Neutrophil (primary cell): Measurements from ENCODE around the gene MYO1C.

Experiments used
- H3K27ac ChIP-seq: fragments of 200-600 bp; sonication (generic); 2 replicates; pipeline ENCODE4 v1.5.1; 2016; ENCODE audit warnings: mild to moderate bottlenecking, moderate library complexity
- H3K27me3 ChIP-seq: fragments of 200-600 bp; sonication (generic); 2 replicates; pipeline ENCODE4 v1.6.0; 2016; ENCODE audit warnings: mild to moderate bottlenecking
- H3K36me3 ChIP-seq: fragments of 200-600 bp; sonication (generic); 2 replicates; pipeline ENCODE4 v1.5.1; 2017
- H3K4me1 ChIP-seq, 2 experiments: fragments of 200-600 bp in 1 of 2; sonication (generic) in 1 of 2; 1 replicate in 1 of 2; 2 replicates in 1 of 2; pipeline versions ENCODE4 v1.5.1 to v1.6.1; 2013 to 2016; ENCODE audit warnings: low read depth in 1 of 2, low read length in 1 of 2, mild to moderate bottlenecking in 1 of 2, moderate library complexity in 1 of 2; ENCODE audit not compliant: control insufficient read depth in 1 of 2, insufficient read depth in 1 of 2
- H3K4me3 ChIP-seq, 2 experiments: fragments of 200-600 bp in 1 of 2; sonication (generic) in 1 of 2; 1 replicate in 1 of 2; 2 replicates in 1 of 2; pipeline ENCODE4 v1.5.1; 2013 to 2016; ENCODE audit warnings: low read depth in 1 of 2, low read length in 1 of 2, mild to moderate bottlenecking in 1 of 2, moderate library complexity in 1 of 2
- H3K9me3 ChIP-seq: fragments of 200-600 bp; sonication (generic); 2 replicates; pipeline ENCODE4 v1.5.1; 2016
- CTCF ChIP-seq: fragments of 200-600 bp; sonication (generic); IDR thresholded peaks from 2 replicates; pipeline ENCODE4 v1.5.1; 2016; ENCODE audit warnings: antibody characterized with exemption

The MYO1C gene

DNA sequence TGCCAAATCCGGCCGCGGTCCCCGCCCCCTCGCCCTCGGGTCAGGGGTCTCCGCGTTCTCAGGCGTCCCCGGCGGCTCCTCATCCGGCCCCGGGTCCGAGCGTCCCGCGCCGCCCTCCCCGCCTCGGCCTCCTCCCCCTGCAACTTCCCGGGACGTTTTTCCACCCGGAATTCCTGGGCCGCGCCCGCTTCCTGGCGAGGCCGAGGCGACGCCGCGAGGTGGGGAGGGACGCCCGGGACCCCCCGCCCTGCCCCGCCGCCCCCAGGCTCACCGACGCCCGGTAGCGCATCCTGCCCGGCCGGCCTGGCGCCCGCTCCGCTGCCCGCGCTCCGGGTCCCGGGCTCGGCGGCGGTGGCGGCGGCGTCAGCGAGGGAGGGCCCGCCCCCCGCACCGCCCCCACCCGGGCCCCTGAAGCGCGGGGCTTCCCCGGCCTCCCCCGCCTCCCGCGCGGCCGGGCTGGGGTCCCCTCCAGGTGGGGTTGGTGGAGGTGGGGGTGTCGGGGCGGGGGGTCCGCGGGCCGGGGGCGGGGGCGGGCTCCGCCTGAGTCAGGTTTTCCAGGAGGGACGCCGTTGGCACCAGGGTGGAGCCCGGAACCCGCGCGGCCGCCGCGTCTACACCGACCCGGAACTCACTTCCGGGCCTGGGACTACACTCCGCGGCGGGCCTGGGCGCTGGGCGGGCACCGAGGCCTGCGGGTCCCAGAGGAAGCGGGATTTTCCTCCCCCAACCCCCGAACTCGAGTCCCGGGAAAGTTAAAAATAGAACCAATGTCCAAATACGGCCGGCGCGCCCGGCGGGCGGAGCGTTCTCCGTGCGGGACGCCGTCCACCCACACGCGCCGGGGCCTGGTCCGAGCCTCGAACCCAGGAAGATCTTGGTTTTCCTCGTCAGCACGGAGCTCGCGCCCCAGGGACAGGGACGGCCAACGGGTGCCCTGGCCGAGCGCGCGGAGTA is 6.8 kb downstream of the MYO1C start:
- Histone ChIP-seq H3K4me3 (peak overlapping the region; percentile 52 to 66), H3K27ac (no peak overlapping the region), H3K4me1 (peaks cover 29 to 46% of the 10 kb centered on the region in 2 experiments), H3K27me3 (peaks cover 98% of the 10 kb centered on the region), H3K9me3 (no peaks in the 10 kb centered on the region), H3K36me3 (no peaks in the 10 kb centered on the region)
- TF ChIP-seq CTCF: no peak

GRCh38 chr17:1484676-1485422 is 7.6 kb downstream of the MYO1C start:
- H3K36me3 ChIP-seq: no peaks in the 10 kb centered on the region
- no peaks in the 10 kb centered on the region for H3K9me3 ChIP-seq
- peak overlapping the region in 1 of 2 experiments; percentile 41 for H3K4me3 ChIP-seq
- TF ChIP-seq CTCF: no peak
- peaks cover 25 to 43% of the 10 kb centered on the region in 2 experiments for H3K4me1 ChIP-seq
- H3K27me3 ChIP-seq: peaks cover 96% of the 10 kb centered on the region
- no peak overlapping the region for H3K27ac ChIP-seq

DNA sequence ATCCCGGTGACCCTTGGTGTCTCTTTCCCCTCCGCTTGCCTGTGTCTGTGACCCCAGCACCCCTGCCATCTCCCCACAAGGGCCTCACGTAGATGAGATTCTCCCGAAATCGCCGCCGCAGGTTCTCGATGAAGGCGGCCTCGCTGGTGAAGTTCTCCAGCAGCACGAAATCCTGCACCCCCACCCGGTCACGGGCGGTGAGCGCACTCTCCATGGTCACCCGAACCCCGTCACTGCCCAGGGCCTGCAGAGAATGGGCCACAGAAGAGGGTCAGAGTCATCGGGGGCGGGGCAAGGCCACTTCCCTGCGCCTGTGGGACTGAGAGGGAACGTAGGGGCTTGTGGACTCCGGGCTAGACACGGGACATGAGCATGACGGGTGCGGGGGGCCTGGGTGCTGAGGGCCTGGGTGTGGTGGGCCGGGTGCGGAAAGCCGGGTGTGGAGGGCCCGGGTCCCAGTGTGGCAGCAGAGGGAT is 8.4 kb downstream of the MYO1C start:
- no peak for TF ChIP-seq CTCF

DNA sequence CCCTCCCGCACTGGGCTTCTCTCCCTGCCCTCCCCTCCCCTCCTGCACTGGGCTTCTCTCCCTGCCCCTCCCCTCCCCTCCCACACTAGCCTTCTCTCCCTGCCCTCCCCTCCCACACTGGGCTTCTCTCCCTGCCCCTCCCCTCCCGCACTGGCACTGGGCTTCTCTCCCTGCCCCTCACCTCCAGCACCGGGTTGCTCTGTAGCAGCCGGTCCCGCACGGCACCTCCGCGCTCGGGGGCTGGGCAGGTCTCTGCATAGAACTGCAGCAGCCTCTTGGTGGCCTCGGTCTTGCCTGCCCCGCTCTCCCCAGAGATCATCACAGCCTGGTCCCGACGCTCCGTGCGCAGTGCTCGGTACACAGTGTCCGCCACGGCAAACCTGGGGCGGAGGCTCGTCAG is 9.8 kb downstream of the MYO1C start:
- no peak for TF ChIP-seq CTCF
- Histone ChIP-seq H3K4me3 (no peak overlapping the region), H3K36me3 (no peaks in the 10 kb centered on the region), H3K27ac (no peak overlapping the region), H3K4me1 (peaks cover 18 to 33% of the 10 kb centered on the region in 2 experiments), H3K9me3 (no peaks in the 10 kb centered on the region), H3K27me3 (peaks cover 95% of the 10 kb centered on the region)

More for the DNA sequence above, 8.4 kb downstream of the MYO1C start:
- Histone ChIP-seq H3K36me3 (no peaks in the 10 kb centered on the region), H3K27ac (no peak overlapping the region), H3K9me3 (no peaks in the 10 kb centered on the region), H3K4me1 (peaks cover 25 to 43% of the 10 kb centered on the region in 2 experiments), H3K27me3 (peaks cover 95% of the 10 kb centered on the region), H3K4me3 (no peak overlapping the region)

DNA sequence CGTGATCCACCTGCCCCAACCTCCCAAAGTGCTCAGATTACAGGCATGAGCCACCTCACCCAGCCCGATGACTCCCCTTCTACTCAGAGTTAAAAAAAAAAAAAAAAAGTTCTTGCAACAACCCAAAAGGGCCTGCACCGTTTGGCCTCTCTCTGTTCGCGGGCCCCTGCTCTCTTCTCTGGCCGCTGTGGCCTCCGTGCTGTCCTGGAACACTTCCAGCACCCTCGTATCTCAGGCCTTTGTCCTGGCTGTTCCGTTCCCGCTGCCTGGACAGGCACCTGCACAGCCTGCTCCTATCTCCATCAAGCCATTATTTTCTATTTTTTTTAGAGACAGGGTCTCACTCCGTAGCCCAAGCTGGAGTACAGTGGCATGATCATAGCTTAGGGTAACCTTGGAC is 10.8 kb downstream of the MYO1C start:
- no peaks in the 10 kb centered on the region for H3K36me3 ChIP-seq

More for the DNA sequence above, 10.8 kb downstream of the MYO1C start:
- no peak overlapping the region for H3K4me3 ChIP-seq
- no peaks in the 10 kb centered on the region for H3K9me3 ChIP-seq
- TF ChIP-seq CTCF: no peak
- no peak overlapping the region for H3K27ac ChIP-seq
- H3K4me1 ChIP-seq: peaks cover 11 to 23% of the 10 kb centered on the region in 2 experiments
- peaks cover 95% of the 10 kb centered on the region for H3K27me3 ChIP-seq
